COLO668 (cell line): ENCODE results near the gene HPN.
"Not testable (repeated sequence)": the region's sequence is repeated elsewhere in the genome, so short reads cannot be mapped to it uniquely, and the experiment has no call there.

Experiments used
- DNase-seq: peaks from one replicate; lab custom pipeline; 2025; ENCODE audit not compliant: unreplicated experiment; lab: John Stamatoyannopoulos, UW

HPN gene

DNA sequence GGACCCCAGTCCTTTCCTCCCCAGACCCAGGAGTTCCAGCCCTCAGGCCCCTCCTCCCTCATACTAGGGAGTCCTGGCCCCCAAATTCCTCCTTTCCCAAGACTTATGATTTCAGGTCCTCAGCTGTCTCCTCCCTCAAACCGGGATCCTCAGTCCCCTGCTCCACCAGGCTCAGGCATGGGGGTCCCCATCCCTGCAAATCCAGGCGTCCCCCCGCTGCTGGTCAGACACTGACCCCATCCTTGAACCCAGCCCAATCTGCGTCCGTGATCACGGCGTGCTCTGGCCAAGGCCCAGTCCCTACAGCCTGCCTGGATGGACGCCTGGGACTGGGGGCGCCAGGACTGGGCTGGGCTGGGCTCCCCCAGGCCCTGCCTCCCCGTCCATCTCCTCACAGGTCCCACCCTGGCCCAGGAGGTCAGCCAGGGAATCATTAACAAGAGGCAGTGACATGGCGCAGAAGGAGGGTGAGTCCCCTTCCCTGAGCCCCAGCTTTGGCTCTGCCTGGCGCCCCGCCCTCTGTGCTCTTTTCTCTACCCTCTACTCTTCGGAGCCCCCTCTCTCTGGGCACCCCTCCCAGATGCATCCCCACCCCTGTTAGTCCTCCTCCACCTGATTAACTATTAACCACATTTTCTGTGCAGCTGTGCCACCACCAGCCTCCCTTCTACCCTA is 672 bp downstream of the HPN start:
- no peak for DNase-seq

- DNase-seq, result no peak
These were observed 1.6 kb downstream of the HPN start for GRCh38 chr19:35042954-35043604.

GRCh38 chr19:35043906-35044305 is 2.4 kb downstream of the HPN start:
- no peak for DNase-seq

DNA sequence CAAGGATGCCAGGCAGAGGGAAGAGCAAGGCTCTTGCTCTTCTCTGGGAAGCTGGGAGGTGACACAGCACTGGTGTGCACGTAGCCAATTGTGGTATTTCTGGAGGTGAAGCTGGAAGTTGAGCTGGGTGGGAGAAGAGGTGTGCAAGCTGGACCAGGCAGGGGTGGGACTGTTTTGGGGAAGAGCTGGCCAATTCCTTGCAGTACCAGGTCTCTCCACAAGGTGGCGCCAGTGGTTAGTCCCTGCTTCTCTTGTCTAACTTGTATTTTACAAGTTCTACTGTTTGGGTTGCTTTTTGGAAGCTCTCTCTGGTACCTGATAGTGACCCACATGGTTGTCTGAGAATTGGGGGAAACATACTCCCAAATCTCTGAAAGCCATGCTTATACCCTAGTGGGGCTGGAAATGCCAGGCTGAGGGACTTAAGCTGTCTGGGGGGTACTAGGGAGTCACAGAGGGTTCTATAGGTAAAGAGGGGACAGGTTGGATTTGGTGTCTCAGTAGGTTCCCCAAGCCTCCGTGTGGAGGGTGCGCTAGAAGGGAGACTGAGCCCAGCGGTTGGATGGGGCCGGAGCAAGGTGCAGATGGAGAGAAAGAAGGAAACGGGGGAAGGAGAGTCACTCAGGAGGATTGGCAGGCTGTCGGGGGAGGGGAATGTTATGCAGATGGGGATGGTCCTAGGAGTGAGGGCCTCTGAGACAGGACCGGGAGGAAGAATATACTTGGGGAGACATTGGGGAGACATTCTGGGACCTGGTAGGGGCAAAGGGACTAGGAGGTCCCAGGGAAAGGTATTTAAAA is 3.0 kb downstream of the HPN start:
- DNase-seq, result peak; percentile 34

DNA sequence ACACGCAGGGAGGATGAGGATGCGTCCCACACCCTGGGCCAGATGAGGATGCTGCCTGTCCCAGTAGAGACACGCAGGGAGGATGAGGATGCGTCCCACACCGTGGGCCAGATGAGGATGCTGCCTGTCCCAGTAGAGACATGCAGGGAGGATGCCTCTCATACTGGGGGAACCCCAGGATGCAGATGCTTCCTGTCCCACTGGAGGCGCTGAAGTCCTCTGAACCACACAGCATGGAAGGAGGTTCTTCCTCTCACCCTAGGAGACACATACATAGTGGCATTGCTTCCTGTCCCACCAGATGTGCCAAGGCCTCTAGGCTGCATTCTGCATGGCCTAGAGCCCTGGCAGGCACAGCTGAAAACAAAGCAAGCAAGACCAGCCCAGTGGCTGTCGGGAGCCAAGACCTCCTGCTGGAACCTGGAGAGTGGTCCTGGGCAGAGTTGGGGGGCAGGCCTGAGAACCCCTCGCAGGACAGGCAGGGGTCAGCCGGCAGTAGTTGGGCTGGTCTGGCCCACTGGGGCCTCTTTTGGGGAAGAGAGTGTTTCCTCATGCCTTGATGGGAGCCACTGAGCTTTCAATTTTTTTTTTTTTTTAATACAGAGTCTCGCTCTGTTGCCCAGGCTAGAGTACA is 4.3 kb downstream of the HPN start:
- peak; percentile 6 for DNase-seq

DNA sequence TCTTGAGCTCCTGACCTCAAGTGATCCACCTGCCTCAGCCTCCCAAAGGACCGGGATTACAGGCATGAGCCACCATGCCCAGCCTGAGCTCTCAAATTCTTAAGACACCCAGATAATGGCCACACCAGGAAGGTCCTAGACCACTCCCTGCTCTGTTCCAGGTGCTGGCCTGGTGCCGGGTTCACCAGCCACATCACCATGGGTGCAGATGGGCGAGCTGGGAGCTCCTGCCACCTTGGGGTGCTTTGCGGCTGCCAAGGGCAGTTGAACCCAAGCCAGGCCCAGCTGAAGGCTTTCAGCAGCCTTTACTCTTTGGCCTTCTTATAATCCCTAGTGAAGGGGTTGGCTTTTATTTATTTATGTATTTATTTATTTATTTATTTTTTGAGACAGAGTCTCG is 4.9 kb downstream of the HPN start:
- DNase-seq, result no peak

DNA sequence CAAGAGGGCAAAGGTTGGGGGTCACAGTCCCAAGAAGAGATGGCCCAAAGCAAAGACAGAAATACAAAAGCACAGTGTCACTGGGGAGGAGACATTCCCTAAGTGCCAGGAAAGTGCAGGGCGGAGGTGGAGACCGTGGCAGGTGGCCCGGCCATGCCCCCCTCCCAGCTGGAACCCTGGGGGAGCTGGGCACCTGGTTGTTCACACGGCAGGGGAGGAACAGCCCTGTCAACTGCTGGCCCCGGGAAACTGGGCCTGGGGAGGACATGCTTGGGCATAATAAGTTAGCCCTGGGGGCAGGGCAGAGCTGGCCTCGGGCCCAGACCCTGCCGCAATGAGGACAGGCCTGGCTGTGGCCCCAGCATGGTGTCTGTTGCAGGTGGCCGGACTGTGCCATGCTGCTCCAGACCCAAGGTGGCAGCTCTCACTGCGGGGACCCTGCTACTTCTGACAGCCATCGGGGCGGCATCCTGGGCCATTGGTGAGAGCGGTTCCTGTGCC is 7.4 kb downstream of the HPN start:
- peak; percentile 78 for DNase-seq

GRCh38 chr19:35049456-35049855 is 7.9 kb downstream of the HPN start:
- DNase-seq, result no peak

DNA sequence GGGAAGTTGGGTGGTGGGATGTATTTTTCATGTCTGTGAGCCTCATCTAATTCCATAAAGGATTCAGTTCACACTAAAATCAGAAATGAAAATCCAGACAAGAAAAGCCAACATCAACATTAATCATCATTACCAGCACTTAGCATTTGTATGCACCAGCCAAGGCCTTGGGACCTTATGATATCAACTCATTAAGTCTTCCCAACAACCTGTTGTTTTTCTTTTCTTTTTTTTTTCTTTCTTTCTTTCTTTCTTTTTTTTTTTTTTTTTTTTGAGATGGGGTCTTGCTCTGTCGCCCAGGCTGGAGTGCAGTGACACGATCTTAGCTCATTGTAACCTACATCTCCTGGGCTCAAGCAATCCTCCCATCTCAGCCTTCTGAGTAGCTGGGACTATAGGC is 9.1 kb downstream of the HPN start:
- DNase-seq, result not testable (repeated sequence)

- not testable (repeated sequence) for DNase-seq
These were observed 9.7 kb downstream of the HPN start for GRCh38 chr19:35051268-35051667.

- DNase-seq, result no peak
These were observed 10.3 kb downstream of the HPN start for GRCh38 chr19:35051796-35052195.

DNA sequence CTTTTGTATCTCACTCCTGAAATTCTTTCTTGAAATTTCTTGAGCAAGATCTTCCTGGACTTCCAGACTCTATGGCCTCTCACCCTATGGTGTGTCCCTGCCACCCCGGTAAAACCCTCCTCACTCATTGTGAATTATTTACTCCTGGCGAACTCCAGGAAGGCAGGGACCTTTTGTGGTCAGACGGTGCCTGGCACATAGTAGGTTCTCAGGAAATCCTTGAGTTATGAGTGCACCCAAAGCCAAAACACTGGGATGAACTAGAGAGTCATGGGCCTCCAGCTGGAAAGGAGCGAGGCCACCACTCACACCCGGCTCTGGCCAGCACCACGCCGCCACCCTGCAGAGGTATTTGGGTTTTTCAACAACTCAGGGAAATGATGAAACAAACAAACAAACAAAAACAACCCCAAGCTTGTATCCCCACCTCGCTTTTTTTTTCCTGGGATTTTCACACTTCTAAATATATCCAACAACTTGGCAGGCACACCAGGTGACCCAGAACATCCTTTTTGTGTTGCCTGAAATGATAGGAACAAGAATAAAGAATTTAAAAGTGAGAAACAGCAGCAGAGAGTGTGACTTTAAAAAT is 11.2 kb downstream of the HPN start:
- no peak for DNase-seq

GRCh38 chr19:35053667-35054293 is 12.3 kb downstream of the HPN start:
- DNase-seq, result no peak

- DNase-seq, result no peak
These were observed 13.1 kb downstream of the HPN start for GRCh38 chr19:35054626-35055025.

DNA sequence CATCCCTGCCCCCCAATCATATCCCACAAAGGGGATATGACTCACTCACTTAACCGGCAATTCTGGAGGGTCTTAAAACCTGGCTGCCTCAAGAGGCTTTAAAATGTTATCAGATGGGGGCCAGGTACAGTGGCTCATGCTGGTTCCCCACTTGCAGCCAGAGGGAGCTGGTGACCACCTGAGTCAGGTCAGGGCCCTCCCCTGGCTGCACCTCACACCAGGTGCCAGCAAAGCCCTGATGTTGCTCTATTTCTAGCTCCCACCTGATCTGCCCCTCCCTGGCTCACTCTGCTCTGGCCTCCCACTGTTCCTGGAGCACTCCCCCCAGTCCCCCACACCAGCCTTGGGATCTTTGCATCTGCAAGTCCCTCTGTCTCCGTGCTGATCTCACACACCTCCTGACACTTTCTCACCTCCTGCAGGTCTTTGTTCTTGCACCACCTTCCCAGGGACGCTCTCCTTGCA is 14.2 kb downstream of the HPN start:
- peak; percentile 44 for DNase-seq

GRCh38 chr19:35056513-35057063 is 15.1 kb downstream of the HPN start:
- DNase-seq, result no peak

- no peak for DNase-seq
These were observed 16.8 kb downstream of the HPN start for GRCh38 chr19:35058370-35058769.

GRCh38 chr19:35059006-35059798 is 17.7 kb downstream of the HPN start:
- DNase-seq, result no peak

DNA sequence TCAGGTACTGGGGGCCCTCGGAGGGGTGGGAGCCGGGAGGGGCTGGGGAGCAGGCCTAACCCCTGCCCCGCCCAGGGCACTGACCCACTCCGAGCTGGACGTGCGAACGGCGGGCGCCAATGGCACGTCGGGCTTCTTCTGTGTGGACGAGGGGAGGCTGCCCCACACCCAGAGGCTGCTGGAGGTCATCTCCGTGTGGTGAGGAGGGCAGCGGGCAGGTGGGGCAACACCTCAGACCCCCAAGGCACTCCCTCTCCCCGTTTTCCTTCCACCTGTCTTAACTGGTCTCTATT is 18.2 kb downstream of the HPN start:
- DNase-seq, result no peak
